KOPT-K1 (cell line): Measurements from ENCODE around the gene PTPRK.
A peak's percentile ranks its signal among the peaks of the same experiment; 100 is the strongest.

ENCODE experiments used
- H3K27ac ChIP-seq: fragments of 200-600 bp; sonication (generic); 2 replicates; pipeline ENCODE4 v1.5.1; 2016; ENCODE audit warnings: antibody characterized with exemption, mild to moderate bottlenecking, low read depth, low read length; ENCODE audit not compliant: poor library complexity, severe bottlenecking
- H3K36me3 ChIP-seq: fragments of 200-600 bp; sonication (generic); 2 replicates; pipeline ENCODE4 v1.5.1; 2017; ENCODE audit warnings: antibody characterized with exemption, mild to moderate bottlenecking, low read length, moderate library complexity; ENCODE audit not compliant: insufficient read depth
- H3K9me3 ChIP-seq: fragments of 200-600 bp; sonication (generic); 2 replicates; pipeline ENCODE4 v1.5.1; 2017; ENCODE audit warnings: antibody characterized with exemption, low read length, mild to moderate bottlenecking; ENCODE audit not compliant: insufficient read depth, poor library complexity, severe bottlenecking

PTPRK gene

GRCh38 chr6:127923135-127923534 lies 597.3 kb downstream of the PTPRK start:
- H3K9me3 ChIP-seq, result peaks cover 35% of the 10 kb centered on the region
- H3K27ac ChIP-seq, result peak overlapping the region; percentile 65
- H3K36me3 ChIP-seq, result no peaks in the 10 kb centered on the region

GRCh38 chr6:127921982-127922381 lies 598.4 kb downstream of the PTPRK start:
- peaks cover 28% of the 10 kb centered on the region for H3K9me3 ChIP-seq
- peak overlapping the region; percentile 65 for H3K27ac ChIP-seq
- no peaks in the 10 kb centered on the region for H3K36me3 ChIP-seq

GRCh38 chr6:127920804-127921203 lies 599.6 kb downstream of the PTPRK start:
- H3K36me3 ChIP-seq, result no peaks in the 10 kb centered on the region
- H3K9me3 ChIP-seq, result peaks cover 16% of the 10 kb centered on the region
- H3K27ac ChIP-seq, result peak overlapping the region; percentile 65
